HL-60/S4 treated with phorbol 12-myristate 13-acetate at 8.2 ng/mL for 4 days and 3 days (cell line): ENCODE data around the gene ILDR1.

Experiments used
- in situ Hi-C: fragments of 300-500 bp; cut with MboI; formaldehyde crosslinking; loops from 2 replicates; pipeline ENCODE4 v1.15.0; 2022; ENCODE audit warnings: low sequenced_read_pairs

ILDR1 gene

DNA sequence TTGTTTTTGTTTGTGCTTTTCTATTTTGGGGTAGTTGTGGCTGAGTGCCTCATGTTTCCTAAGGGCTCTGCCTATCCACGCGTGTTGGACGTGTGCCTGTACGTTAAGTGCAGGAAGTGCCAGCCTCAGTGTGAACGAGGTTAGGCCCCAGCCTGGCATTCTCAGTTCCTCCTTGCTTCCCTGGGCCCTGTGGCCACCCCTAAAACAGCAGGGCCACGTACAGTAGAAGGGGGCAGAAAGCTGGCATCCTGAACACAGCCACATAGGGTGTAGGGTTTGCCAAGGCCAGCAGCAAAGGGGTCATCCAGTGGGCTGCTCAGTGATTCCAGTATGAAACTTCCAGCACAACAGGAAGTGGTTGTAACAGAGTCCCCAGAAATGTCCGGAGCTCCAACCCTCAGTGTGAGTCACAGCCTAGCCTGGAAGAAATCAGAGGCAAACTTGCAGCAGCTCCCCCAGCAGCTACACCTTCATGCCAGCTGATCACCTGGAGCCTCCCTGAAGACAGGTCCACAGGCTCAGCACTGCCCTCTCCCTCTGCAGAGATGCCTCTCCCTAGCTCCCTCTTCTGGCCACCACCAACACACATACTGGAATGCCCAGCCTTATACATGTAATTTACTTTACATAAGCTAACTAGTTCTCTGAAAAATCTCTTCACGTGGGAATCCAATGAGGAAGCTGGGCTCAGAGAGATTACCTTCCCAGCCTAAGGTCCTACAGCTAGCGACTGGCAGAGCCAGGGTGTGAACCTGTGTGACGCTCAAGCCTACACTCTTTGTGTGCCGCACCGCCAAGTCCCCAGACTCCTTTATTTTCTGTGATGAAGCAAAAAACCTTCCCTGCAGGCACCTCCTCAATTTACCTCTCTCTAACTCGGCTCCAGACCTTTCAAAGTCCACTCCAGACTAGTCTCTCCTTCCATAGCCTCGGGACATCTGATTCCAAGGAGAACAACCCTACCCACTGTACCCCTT is 26.6 kb downstream of the ILDR1 start:
- in situ Hi-C loops: no loop called here

- in situ Hi-C loops: no loop called here
Observed at GRCh38 chr3:121994551-121994950, 27.5 kb downstream of the ILDR1 start.

DNA sequence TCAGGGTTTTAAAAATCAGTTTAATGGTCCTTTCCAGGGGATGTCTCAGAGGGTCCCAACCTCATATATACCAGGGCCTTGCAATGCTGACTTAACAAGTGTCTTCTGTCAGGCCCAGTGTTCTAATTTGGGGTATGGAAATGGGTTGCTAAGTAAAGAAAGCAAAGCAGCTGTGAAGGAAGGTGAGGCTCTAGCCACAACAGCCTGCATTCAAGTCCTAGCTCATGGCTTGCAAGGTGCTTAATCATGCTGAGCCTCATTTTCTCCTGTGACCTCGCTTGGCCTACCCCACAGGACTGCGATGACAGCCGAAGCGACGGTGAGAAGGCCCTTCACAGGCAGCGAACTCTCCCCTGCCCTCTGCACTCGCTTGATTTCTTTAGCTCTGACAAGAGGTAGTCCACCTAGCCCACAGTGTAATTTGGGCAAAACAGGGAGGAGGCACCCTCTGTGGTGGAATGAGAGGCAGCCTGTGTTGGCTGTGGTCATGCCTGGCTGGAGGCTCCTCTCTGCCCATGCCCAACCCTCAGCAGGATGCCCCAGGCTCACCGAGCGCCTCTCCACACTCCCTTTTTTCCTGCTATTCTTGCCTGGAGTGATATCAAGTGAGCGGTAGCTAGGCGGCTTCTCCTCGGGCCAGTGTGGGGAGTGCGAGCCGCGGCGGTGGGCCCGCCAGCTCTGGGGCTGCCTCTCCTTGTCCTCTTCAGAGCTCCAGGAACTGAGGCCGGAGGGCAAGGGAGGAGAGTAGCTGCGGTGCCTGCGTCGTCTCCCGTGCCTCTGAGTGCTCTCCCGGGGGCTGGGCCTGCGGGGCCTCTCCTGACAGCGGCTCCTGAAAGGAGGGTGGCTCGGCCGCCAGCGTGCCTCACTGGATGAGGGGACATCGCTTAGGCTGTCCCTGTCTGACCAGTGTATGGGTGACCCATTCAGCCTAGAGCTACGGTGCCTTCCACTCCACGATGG is 29.2 kb downstream of the ILDR1 start:
- in situ Hi-C loops: no loop called here

- in situ Hi-C loops: no loop called here
Observed at GRCh38 chr3:121989943-121990342, 32.1 kb downstream of the ILDR1 start.

GRCh38 chr3:121988146-121988545 is 33.9 kb downstream of the ILDR1 start:
- in situ Hi-C loops: no loop called here

DNA sequence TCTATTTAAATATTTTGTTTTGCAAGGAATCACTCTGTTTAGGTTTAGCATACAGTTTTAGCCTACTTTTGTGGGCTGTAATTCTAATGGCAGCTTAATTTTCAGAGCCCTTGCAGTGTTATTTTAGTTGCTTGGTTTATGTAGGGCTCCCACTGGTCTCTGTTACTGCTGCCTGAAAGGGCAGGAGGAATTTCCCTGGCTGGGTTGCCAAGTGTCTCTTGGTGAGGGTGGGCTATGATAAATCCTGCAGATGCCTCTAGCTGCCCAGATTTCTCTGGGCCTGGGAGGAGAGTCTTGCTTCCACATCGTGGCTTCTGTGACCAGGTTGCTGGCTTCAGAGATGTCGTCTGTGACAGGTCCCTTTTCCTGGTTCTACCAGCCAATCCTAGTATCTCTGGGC is 36.2 kb downstream of the ILDR1 start:
- in situ Hi-C loops: no loop called here

GRCh38 chr3:121981473-121981872 is 40.6 kb downstream of the ILDR1 start:
- in situ Hi-C loops: no loop called here

- in situ Hi-C loops: no loop called here
Observed at GRCh38 chr3:121980450-121980796, 41.6 kb downstream of the ILDR1 start.

GRCh38 chr3:121979734-121980449 is 42.2 kb downstream of the ILDR1 start:
- in situ Hi-C loops: no loop called here

GRCh38 chr3:121979246-121979645 is 42.8 kb downstream of the ILDR1 start:
- in situ Hi-C loops: no loop called here

DNA sequence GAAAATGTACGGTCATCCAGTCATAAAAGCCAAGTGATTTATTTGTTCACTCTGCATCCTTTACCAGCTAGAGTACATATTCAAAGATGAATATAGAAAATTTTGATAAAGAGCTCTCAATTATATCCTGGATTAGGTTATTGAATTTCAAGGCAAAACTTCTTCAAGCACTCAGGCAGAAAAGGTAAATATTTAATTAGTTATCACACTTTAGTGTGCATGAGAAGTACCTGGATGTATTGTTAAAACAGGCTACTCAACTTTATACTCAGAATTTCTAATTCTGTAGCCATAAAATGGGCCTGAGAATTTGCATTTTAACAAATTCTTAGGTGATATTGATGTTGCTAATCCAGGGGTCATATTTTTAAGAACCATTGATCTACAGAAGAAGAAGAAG is 45.3 kb downstream of the ILDR1 start:
- in situ Hi-C loops: no loop called here

DNA sequence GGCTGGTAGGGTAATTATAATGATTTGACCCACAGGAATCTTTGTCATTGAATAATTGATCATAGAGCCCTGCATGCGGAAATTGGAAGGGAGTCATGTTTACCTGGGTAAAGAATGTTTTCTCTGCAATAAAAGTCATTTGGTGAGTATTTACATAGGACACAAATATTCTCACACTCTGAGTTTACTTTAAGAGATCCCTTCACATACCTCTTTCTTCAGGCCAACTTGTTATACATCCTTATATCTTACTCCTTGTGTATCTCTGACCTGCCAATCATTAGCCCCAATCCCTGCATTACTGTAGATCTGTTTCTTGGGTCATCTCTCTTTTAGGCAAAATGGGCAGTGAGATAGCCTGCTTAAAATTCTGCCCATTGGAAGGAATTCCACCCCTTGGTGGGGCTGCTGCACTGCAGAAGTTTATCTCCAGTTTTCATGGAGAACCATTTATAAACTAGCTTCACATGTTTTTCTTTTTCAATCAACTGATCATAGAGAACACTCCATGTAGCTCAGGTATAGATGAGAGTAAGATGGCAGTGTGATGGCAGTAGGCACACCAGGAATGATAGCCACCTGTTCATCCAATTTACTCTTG is 46.2 kb downstream of the ILDR1 start:
- in situ Hi-C loops: no loop called here

DNA sequence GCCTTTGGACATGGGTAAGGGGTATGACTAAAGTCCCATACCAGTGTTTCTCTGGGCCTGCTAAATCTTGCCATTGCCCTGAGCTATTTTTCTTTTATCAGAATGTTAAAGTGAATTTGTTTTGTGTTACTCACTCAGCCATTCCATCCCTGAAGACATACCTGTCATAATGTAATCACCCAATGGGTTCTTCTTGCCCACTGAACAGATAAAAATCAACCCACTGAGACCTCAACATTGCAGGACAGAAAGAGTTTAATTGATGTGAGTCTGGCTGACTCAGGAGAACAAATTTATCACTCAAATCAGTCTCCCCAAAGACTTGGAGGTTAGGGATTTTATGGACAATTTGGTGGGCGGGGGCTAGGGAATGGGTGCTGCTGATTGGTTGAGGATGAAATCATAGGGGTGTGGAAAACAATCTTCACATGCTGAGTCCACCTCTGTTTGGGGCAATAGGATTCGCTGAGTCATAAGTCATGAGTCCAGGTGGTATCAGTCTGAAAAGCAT is 47.4 kb downstream of the ILDR1 start:
- in situ Hi-C loops: no loop called here

GRCh38 chr3:121970047-121970446 is 52.0 kb downstream of the ILDR1 start:
- in situ Hi-C loops: no loop called here

DNA sequence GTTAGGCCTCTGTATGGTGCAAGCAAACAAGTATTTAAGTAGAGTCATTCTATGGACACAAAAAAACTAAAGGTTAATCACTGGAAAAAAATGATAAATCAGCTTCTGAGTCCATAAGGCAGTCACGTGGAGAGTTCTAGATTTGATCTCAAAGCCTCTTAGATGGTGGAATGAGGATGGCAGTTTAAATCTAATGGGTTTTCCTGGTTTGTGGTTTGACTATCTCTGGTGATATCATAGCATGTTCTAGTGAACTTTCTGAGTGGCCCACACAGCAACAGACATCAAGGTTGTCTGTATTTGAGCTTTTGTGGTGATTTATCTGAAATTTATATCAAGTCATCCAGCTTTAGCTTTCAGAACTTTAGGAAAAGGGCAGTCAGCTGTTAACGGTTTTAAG is 52.4 kb downstream of the ILDR1 start:
- in situ Hi-C loops: no loop called here

- in situ Hi-C loops: no loop called here
Observed at GRCh38 chr3:121963608-121964007, 58.4 kb downstream of the ILDR1 start.

DNA sequence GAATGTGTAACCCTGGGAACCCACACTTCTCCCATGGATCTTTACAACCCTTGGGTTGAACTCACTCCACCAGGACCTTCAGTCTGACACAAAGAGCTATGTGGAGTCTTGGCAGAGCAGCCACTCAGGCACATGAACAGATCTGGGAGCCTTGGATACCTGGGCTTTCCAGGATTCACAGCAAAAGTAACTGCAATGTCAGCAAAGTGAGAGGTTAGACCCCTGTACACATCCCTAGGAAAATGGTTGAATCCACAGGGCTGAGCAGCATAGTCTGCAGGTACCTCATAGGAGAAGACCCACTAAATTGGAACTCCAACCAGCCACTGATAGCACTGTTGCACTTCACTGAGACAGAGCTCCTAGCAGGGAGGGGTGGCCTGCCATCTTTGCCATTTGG is 59.6 kb downstream of the ILDR1 start:
- in situ Hi-C loops: no loop called here

- in situ Hi-C loops: no loop called here
Observed at GRCh38 chr3:121961283-121961682, 60.8 kb downstream of the ILDR1 start.

DNA sequence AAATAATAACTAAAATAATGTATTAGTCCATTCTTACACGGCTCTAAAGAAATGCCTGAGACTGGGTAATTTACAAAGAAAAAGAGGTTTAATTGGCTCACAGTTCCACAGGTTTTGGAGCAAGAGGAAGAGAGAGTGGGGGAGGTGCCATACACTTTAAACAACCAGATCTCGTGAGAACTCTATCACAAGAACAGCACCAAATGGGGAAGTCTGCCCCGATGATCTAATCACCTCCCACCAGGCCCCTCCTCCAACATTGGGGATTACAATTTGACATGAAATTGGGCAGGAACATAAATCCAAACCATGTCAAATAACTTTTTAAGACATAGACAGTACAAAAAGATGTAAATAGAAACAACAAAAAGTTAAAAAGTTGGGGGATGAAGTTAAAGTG is 63.2 kb downstream of the ILDR1 start:
- in situ Hi-C loops: no loop called here

DNA sequence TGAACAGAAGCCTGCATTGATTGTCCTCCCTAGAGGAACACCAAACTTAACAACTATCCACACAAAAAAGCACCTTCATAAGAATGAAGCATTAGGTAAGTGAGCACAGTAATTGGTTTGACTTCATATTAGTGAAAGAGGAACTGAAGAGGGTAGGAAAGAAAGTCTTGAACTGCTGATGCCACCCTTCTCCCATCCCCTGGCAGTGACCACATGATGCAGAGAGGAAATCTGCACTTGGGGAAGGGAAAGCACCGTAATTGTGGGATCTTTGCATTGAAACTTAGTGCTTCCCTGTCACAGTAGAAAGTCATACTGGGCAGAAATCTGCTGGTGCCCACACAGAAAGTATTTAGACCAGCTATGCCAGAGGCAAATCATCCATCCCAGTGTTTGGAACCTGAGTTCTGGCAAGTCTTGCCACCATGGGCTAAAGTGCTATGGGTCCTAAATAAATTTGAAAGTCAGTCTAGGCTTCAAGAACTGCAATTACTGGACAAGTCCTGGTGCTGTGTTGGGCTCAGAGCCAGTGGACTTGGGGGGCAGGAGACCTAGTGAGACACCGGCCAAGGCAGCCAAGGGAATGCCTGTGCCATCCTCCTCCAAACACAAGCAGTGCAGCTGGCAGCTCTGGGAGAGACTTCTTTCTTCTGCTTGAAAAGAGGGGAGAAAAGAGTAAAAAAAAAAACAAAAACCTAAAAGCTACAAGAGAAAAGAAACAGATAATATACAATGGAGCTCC is 64.2 kb downstream of the ILDR1 start:
- in situ Hi-C loops: no loop called here
